H1 (cell line): ENCODE data around the gene HMSD.

Experiments used
- CHD2 ChIP-seq: IDR thresholded peaks from 2 replicates; pipeline ENCODE4 v1.6.1; 2012; ENCODE audit warnings: low read length, improper control_type of control experiment
- CTCF ChIP-seq, 3 experiments: IDR thresholded peaks; 1 replicate in 2 of 3; 2 replicates in 1 of 3; pipeline versions ENCODE4 v1.5.1 to v1.6.1; 2011; ENCODE audit warnings: low read length in 3 of 3, mild to moderate bottlenecking in 3 of 3, inconsistent platforms in 2 of 3, low read depth in 1 of 3, moderate library complexity in 1 of 3; ENCODE audit not compliant: insufficient read depth in 1 of 3; ENCODE audit errors: control extremely low read depth in 1 of 3
- EZH2 ChIP-seq: fragments of 200-600 bp; sonication (generic); IDR thresholded peaks from 2 replicates; pipeline ENCODE4 v1.7.1; 2012; ENCODE audit warnings: low read depth, mild to moderate bottlenecking, moderate library complexity, low read length, inconsistent platforms; ENCODE audit not compliant: severe bottlenecking
- FOSL1 ChIP-seq: IDR thresholded peaks from 2 replicates; pipeline ENCODE4 v1.6.1; 2011; ENCODE audit warnings: mild to moderate bottlenecking, low read depth, low read length, moderate library complexity; ENCODE audit not compliant: insufficient read depth
- GTF2F1 ChIP-seq: IDR thresholded peaks from 2 replicates; pipeline ENCODE4 v1.6.1; 2012; ENCODE audit warnings: low read depth, low read length, improper control_type of control experiment, borderline replicate concordance
- JUND ChIP-seq: IDR thresholded peaks from 2 replicates; pipeline ENCODE4 v1.6.1; 2011; ENCODE audit warnings: mild to moderate bottlenecking, improper control_type of control experiment, low read length
- MAFK ChIP-seq: IDR thresholded peaks from 2 replicates; pipeline ENCODE4 v1.6.1; 2012; ENCODE audit warnings: low read depth, mild to moderate bottlenecking, improper control_type of control experiment, low read length
- NRF1 ChIP-seq: IDR thresholded peaks from 2 replicates; pipeline ENCODE4 v1.6.1; 2011; ENCODE audit warnings: mild to moderate bottlenecking, low read depth, low read length, improper control_type of control experiment
- POLR2A ChIP-seq, 2 experiments: IDR thresholded peaks; 1 replicate in 1 of 2; 2 replicates in 1 of 2; pipeline ENCODE4 v1.6.1; 2011; ENCODE audit warnings: low read depth in 2 of 2, low read length in 2 of 2, mild to moderate bottlenecking in 2 of 2; ENCODE audit errors: control extremely low read depth in 1 of 2
- SP1 ChIP-seq: IDR thresholded peaks from 2 replicates; pipeline ENCODE4 v1.6.1; 2011; ENCODE audit warnings: low read depth, low read length

- no peak for TF ChIP-seq GTF2F1
- no peak for TF ChIP-seq EZH2
- no peak for TF ChIP-seq CHD2
- TF ChIP-seq JUND = no peak
- TF ChIP-seq CTCF (IDR thresholded peaks at IDR 0.05; ENCODE audit: control extremely low read depth in 1 of 3, insufficient read depth in 1 of 3, low read depth in 1 of 3, low read length in 3 of 3) = peak; percentile 49 to 88 (median 73)
- TF ChIP-seq MAFK = no peak
- no peak for TF ChIP-seq POLR2A (IDR thresholded peaks at IDR 0.05; ENCODE audit: control extremely low read depth in 1 of 2, low read depth in 2 of 2, low read length in 2 of 2)
- TF ChIP-seq SP1 = no peak
- no peak for TF ChIP-seq FOSL1
- no peak for TF ChIP-seq NRF1
These were observed 45.8 kb downstream of the HMSD start for GRCh38 chr18:63994783-63995399.
